GM21576 (cell line): ENCODE measurements around the gene VPS29.

Experiments used
- ATAC-seq: cut with Tn5 transposase; IDR thresholded peaks from one replicate; pipeline ENCODE4 v1.9.1; 2021; ENCODE audit warnings: mild to moderate bottlenecking, moderate library complexity; ENCODE audit not compliant: unreplicated experiment

The VPS29 gene

DNA sequence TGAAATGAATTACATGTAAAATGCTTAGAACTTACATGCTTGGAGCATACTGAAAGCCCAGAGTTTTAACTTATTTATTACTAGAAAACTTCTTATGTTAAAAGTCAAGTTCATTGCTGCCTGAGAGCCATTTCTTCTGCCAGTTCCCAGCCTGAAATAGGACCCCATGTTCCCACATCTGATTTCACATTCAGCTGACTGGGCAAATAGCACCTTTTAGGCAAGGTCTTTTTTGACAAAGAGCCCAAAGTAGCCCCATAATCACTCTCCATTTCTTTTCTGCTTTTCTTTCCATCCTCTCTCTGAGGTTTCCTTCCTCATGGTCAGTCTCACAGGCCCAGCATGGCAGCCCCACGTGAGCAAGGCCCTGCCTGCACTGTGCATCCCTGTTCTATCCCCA is 50.6 kb downstream of the VPS29 start:
- ATAC-seq: no peak

DNA sequence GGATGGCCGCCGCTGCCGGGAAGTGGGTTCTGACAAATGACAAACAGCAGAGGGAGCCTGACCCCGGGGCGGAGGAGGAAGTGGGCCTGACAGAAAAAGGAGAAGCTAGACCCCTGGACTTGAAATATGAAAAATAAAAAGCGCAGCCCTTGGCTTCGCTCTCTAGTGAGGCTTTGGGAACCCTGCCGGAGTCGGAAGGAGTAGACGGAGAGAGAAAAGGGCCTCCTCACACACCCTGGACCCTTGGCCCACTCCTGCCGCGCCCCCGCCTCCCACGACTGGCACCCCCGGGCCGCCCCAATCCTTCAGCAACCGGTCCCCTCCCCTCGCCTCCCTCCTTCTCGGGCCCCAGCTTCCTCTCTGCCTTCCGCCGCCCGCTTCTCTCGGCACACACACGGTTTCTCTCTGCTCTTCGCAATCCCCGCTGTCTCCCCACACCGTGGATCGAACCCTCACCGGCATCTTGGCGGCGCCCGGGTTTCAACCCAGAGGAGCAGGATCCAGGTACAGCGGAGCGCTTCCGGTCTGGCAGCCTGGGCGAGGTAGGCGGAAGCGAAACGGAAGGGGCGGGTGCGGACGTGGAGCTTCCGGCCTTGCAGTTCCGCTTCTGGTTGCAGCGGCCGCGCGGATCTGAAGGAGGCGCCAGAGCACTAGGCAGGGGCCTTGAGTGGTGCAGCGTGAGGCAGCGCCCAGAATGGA is 52.0 kb downstream of the VPS29 start, which contains the start of gene ARPC3:
Gene ARPC3 (minus strand): TSS at position 539 of the 699 bp plus-strand sequence. CDS start 77 bp downstream, at position 462.
- peak; percentile 94 for ATAC-seq

DNA sequence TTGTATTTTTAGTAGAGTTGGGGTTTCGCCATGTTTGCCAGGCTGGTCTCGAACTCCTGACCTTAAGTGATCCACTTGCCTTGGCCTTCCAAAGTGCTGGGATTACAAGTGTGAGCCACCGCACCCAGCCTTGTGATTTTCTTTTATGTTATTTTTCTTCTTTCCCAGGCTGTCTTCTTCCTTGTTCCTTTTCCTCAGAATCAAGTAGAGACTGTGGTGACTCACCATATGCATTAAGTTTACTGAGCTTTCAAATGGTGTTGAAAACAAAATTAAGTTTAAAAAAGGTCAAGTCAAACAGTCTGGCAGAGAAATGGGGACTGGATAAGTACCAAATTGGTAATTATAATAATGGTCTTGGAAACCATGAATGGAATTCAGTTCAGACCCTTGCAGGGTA is 57.5 kb downstream of the VPS29 start:
- no peak for ATAC-seq
